Panc1 (cell line): ENCODE data around the gene CST4.

Experiments used
- CTCF ChIP-seq: fragments of 450-650 bp; IDR thresholded peaks from 2 replicates; pipeline ENCODE4 v1.5.1; 2017; ENCODE audit warnings: mild to moderate bottlenecking
- POLR2AphosphoS5 ChIP-seq: IDR thresholded peaks from 2 replicates; pipeline ENCODE4 v1.6.1; 2012; ENCODE audit warnings: mild to moderate bottlenecking, low read depth, low read length, moderate library complexity
- REST ChIP-seq, 2 experiments: IDR thresholded peaks; 2 replicates each; pipeline ENCODE4 v1.6.1; 2011 to 2012; ENCODE audit warnings: low read depth in 2 of 2, control low read depth in 1 of 2, low read length in 1 of 2, mild to moderate bottlenecking in 1 of 2, moderate library complexity in 1 of 2; ENCODE audit not compliant: insufficient read depth in 1 of 2
- SIN3A ChIP-seq: IDR thresholded peaks from 2 replicates; pipeline ENCODE4 v1.6.1; 2012; ENCODE audit warnings: low read depth, mild to moderate bottlenecking, low read length, moderate library complexity, borderline replicate concordance; ENCODE audit not compliant: insufficient read depth
- TCF7L2 ChIP-seq: IDR thresholded peaks from 2 replicates; pipeline ENCODE4 v1.6.1; 2011; ENCODE audit warnings: mild to moderate bottlenecking, low read depth, low read length, inconsistent platforms

- TF ChIP-seq REST (IDR thresholded peaks at IDR 0.05; ENCODE audit: insufficient read depth in 1 of 2, low read depth in 2 of 2, low read length in 1 of 2) (no peak), CTCF (no peak), SIN3A (no peak), POLR2AphosphoS5 (no peak), TCF7L2 (no peak)
Measured at GRCh38 chr20:23652371-23652770, 36.5 kb downstream of the CST4 start.
